K562 (cell line): ENCODE measurements around the gene APOC4. TPM values are rescaled to one million over a fixed set of nuclear protein-coding genes. Genes with fewer than 3 reads are reported as not detected.

ENCODE experiments used
- E2F3 ChIP-seq: fragments of 250-450 bp; sonication (Bioruptor Pico); IDR thresholded peaks from 2 replicates; pipeline ENCODE4 v1.4.0; 2020; ENCODE audit warnings: mild to moderate bottlenecking
- MYC ChIP-seq, 2 experiments: fragments of 250-450 bp in 1 of 2; sonication (Bioruptor Pico) in 1 of 2; IDR thresholded peaks; 2 replicates each; pipeline versions ENCODE4 v1.5.1 to v1.6.1; 2012 to 2021; ENCODE audit warnings: low read depth in 2 of 2, borderline replicate concordance in 1 of 2, improper control_type of control experiment in 1 of 2, low read length in 1 of 2, mild to moderate bottlenecking in 1 of 2, moderate library complexity in 1 of 2
- NCOA4 ChIP-seq: fragments of 450-650 bp; IDR thresholded peaks from 2 replicates; pipeline ENCODE4 v1.6.1; 2018; ENCODE audit warnings: mild to moderate bottlenecking; ENCODE audit not compliant: partially characterized antibody
- XRCC5 ChIP-seq: fragments of 200-400 bp; formaldehyde crosslinking; IDR thresholded peaks from 2 replicates; pipeline ENCODE4 v1.6.1; 2017; ENCODE audit warnings: low read depth, mild to moderate bottlenecking, low read length
- ZKSCAN1 ChIP-seq: fragments of 150-350 bp; IDR thresholded peaks from 2 replicates; pipeline ENCODE4 v1.6.1; 2016; ENCODE audit warnings: low read depth, low read length
- polyA plus RNA-seq, 8 experiments: library from polyadenylated mRNA; depleted of rRNA in 4 of 8; stranded (reverse) in 5 of 8; unstranded in 3 of 8; fragments of >200 nt; fragmentation: Nextera tagmentation in 2 of 8; fragmentation: Illumina TruSeq in 1 of 8; extraction: Ambion mirVana in 2 of 8; extraction: Trizol in 1 of 8; gene quantifications; 2 replicates each; pipeline versions ENCODE4 v1.2.1 to v1.2.3, GENCODE V29; 2011 to 2014; ENCODE audit warnings: inconsistent platforms in 1 of 8, missing spikeins in 1 of 8
- total RNA-seq, 7 experiments: library from RNA; depleted of rRNA in 6 of 7; stranded (reverse); fragments of >200 nt in 6 of 7; fragmentation: Illumina TruSeq in 2 of 7; extraction: Trizol in 2 of 7; gene quantifications; 2 replicates each; pipeline versions ENCODE4 v1.2.1 to v1.2.3, GENCODE V29; 2011 to 2021; ENCODE audit warnings: low replicate concordance in 1 of 7
- TF ChIP-seq, protein P1 (sequence below): fragments of 200-600 bp; sonication (generic); IDR thresholded peaks from one replicate; pipeline ENCODE4 v1.6.1; 2012; ENCODE audit warnings: mild to moderate bottlenecking, low read depth, low read length, inconsistent platforms
- TF ChIP-seq, protein P2 (sequence below): fragments of 250-450 bp; sonication (Bioruptor Pico); IDR thresholded peaks from 2 replicates; pipeline ENCODE4 v1.5.0; 2021
- TF ChIP-seq, protein P3 (sequence below): fragments of 250-450 bp; sonication (Bioruptor Pico); IDR thresholded peaks from 2 replicates; pipeline ENCODE4 v1.8.0; 2021; ENCODE audit warnings: moderate library complexity, mild to moderate bottlenecking, inconsistent platforms
- TF ChIP-seq, protein P4 (sequence below): fragments of 250-450 bp; sonication (Bioruptor Pico); IDR thresholded peaks from 2 replicates; pipeline ENCODE4 v1.4.0; 2020

Gene APOC4
- total and polyA plus RNA-seq, 9 of the 15 experiments (the other 6 are each of a cell fraction or from before 2014, with no cell fraction given) = 0.46 TPM; not detected in 8

DNA sequence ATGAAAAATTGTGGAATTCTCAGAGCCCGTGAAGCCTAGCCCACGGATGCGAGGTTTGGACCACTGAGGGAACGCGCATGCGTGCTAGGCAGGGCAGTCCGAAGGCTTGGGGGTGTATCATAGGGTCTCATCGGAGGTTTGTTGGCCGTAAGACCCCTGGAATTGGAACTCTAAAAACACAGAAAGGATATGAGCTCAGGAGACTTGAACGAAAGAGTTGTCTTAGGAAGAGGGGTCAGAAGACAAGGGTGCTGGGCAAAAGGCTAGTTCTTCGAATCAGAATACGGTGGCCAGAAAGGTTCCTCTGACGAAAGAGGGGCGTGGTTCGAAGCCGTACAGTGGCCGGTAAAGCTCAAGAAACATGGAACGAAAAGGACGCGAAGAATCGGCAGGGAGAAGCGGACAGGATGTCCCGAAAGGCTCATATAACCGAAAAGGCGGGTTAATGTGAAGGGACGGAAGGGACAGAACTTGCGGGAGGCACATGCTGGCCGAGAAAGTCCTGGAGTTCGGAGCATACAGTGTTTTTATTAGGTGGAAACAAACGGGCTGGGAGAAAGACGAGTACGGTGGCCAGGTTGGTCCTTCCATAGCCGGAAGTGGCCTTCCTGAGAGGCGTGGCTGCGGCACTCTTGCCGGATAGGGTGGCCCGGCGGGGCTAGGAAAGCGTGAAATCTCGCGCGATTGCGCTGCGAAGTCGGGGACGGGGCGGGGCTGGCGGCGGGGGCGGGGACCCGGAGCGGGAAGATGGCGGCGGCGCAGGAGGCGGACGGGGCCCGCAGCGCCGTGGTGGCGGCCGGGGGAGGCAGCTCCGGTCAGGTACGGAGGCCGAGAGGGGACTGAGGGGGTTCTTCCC, 12.8 kb downstream of the APOC4 start, which contains the start of gene CLPTM1 (continued):
- TF ChIP-seq, protein P1, sequence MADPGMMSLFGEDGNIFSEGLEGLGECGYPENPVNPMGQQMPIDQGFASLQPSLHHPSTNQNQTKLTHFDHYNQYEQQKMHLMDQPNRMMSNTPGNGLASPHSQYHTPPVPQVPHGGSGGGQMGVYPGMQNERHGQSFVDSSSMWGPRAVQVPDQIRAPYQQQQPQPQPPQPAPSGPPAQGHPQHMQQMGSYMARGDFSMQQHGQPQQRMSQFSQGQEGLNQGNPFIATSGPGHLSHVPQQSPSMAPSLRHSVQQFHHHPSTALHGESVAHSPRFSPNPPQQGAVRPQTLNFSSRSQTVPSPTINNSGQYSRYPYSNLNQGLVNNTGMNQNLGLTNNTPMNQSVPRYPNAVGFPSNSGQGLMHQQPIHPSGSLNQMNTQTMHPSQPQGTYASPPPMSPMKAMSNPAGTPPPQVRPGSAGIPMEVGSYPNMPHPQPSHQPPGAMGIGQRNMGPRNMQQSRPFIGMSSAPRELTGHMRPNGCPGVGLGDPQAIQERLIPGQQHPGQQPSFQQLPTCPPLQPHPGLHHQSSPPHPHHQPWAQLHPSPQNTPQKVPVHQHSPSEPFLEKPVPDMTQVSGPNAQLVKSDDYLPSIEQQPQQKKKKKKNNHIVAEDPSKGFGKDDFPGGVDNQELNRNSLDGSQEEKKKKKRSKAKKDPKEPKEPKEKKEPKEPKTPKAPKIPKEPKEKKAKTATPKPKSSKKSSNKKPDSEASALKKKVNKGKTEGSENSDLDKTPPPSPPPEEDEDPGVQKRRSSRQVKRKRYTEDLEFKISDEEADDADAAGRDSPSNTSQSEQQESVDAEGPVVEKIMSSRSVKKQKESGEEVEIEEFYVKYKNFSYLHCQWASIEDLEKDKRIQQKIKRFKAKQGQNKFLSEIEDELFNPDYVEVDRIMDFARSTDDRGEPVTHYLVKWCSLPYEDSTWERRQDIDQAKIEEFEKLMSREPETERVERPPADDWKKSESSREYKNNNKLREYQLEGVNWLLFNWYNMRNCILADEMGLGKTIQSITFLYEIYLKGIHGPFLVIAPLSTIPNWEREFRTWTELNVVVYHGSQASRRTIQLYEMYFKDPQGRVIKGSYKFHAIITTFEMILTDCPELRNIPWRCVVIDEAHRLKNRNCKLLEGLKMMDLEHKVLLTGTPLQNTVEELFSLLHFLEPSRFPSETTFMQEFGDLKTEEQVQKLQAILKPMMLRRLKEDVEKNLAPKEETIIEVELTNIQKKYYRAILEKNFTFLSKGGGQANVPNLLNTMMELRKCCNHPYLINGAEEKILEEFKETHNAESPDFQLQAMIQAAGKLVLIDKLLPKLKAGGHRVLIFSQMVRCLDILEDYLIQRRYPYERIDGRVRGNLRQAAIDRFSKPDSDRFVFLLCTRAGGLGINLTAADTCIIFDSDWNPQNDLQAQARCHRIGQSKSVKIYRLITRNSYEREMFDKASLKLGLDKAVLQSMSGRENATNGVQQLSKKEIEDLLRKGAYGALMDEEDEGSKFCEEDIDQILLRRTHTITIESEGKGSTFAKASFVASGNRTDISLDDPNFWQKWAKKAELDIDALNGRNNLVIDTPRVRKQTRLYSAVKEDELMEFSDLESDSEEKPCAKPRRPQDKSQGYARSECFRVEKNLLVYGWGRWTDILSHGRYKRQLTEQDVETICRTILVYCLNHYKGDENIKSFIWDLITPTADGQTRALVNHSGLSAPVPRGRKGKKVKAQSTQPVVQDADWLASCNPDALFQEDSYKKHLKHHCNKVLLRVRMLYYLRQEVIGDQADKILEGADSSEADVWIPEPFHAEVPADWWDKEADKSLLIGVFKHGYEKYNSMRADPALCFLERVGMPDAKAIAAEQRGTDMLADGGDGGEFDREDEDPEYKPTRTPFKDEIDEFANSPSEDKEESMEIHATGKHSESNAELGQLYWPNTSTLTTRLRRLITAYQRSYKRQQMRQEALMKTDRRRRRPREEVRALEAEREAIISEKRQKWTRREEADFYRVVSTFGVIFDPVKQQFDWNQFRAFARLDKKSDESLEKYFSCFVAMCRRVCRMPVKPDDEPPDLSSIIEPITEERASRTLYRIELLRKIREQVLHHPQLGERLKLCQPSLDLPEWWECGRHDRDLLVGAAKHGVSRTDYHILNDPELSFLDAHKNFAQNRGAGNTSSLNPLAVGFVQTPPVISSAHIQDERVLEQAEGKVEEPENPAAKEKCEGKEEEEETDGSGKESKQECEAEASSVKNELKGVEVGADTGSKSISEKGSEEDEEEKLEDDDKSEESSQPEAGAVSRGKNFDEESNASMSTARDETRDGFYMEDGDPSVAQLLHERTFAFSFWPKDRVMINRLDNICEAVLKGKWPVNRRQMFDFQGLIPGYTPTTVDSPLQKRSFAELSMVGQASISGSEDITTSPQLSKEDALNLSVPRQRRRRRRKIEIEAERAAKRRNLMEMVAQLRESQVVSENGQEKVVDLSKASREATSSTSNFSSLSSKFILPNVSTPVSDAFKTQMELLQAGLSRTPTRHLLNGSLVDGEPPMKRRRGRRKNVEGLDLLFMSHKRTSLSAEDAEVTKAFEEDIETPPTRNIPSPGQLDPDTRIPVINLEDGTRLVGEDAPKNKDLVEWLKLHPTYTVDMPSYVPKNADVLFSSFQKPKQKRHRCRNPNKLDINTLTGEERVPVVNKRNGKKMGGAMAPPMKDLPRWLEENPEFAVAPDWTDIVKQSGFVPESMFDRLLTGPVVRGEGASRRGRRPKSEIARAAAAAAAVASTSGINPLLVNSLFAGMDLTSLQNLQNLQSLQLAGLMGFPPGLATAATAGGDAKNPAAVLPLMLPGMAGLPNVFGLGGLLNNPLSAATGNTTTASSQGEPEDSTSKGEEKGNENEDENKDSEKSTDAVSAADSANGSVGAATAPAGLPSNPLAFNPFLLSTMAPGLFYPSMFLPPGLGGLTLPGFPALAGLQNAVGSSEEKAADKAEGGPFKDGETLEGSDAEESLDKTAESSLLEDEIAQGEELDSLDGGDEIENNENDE = no peak
- no peak for TF ChIP-seq E2F3 (CRISPR knock-in tag)
- TF ChIP-seq, protein P2, sequence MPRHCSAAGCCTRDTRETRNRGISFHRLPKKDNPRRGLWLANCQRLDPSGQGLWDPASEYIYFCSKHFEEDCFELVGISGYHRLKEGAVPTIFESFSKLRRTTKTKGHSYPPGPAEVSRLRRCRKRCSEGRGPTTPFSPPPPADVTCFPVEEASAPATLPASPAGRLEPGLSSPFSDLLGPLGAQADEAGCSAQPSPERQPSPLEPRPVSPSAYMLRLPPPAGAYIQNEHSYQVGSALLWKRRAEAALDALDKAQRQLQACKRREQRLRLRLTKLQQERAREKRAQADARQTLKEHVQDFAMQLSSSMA = no peak
- peak; percentile 55 for TF ChIP-seq MYC (IDR thresholded peaks at IDR 0.05; ENCODE audit: low read depth, low read length)
- no peak for TF ChIP-seq MYC (CRISPR knock-in tag; IDR thresholded peaks at IDR 0.05; ENCODE audit: borderline replicate concordance, low read depth)
- TF ChIP-seq, protein P3, sequence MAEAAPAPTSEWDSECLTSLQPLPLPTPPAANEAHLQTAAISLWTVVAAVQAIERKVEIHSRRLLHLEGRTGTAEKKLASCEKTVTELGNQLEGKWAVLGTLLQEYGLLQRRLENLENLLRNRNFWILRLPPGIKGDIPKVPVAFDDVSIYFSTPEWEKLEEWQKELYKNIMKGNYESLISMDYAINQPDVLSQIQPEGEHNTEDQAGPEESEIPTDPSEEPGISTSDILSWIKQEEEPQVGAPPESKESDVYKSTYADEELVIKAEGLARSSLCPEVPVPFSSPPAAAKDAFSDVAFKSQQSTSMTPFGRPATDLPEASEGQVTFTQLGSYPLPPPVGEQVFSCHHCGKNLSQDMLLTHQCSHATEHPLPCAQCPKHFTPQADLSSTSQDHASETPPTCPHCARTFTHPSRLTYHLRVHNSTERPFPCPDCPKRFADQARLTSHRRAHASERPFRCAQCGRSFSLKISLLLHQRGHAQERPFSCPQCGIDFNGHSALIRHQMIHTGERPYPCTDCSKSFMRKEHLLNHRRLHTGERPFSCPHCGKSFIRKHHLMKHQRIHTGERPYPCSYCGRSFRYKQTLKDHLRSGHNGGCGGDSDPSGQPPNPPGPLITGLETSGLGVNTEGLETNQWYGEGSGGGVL (CRISPR knock-in tag) = no peak
- TF ChIP-seq XRCC5 = 0 out of 2 replicates have a peak, but pooled peaks have one; percentile 24
- TF ChIP-seq ZKSCAN1 = no peak
- TF ChIP-seq NCOA4 = no peak
- TF ChIP-seq, protein P4, sequence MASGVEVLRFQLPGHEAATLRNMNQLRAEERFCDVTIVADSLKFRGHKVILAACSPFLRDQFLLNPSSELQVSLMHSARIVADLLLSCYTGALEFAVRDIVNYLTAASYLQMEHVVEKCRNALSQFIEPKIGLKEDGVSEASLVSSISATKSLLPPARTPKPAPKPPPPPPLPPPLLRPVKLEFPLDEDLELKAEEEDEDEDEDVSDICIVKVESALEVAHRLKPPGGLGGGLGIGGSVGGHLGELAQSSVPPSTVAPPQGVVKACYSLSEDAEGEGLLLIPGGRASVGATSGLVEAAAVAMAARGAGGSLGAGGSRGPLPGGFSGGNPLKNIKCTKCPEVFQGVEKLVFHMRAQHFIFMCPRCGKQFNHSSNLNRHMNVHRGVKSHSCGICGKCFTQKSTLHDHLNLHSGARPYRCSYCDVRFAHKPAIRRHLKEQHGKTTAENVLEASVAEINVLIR = no peak
